Neural cell (in vitro differentiated cells): ENCODE results near the gene ZNF750. TPM values are rescaled to one million over a fixed set of nuclear protein-coding genes. Genes with fewer than 3 reads are reported as not detected.

Source experiments
- H2AFZ ChIP-seq: fragments of 200-600, 300-800 bp; sonication (generic), shearing (Covaris generic); 2 replicates; pipeline ENCODE4 v1.6.0; 2014; ENCODE audit warnings: low read depth, mild to moderate bottlenecking, antibody characterized with exemption, low read length, moderate library complexity
- H3F3A ChIP-seq: fragments of 200-600 bp; shearing (Covaris generic); 2 replicates; pipeline ENCODE4 v1.6.1; 2016; ENCODE audit warnings: mild to moderate bottlenecking, moderate library complexity, mixed read lengths, antibody characterized with exemption, low read length; ENCODE audit not compliant: insufficient read depth, poor library complexity, severe bottlenecking
- H3K27ac ChIP-seq: fragments of 200-600, 300-800 bp; sonication (generic), shearing (Covaris generic); 2 replicates; pipeline ENCODE4 v1.5.1; 2014; ENCODE audit warnings: mild to moderate bottlenecking, low read length, moderate library complexity
- H3K27me3 ChIP-seq: fragments of 300-800, 200-600 bp; sonication (generic), shearing (Covaris generic); 2 replicates; pipeline ENCODE4 v1.6.0; 2014; ENCODE audit warnings: mild to moderate bottlenecking, low read depth, low read length, moderate library complexity; ENCODE audit not compliant: insufficient read depth
- H3K36me3 ChIP-seq: fragments of 300-800, 200-600 bp; sonication (generic), shearing (Covaris generic); 2 replicates; pipeline ENCODE4 v1.5.1; 2014; ENCODE audit warnings: mild to moderate bottlenecking, antibody characterized with exemption, low read length, moderate library complexity; ENCODE audit not compliant: insufficient read depth
- H3K4me2 ChIP-seq: fragments of 300-800, 200-600 bp; sonication (generic), shearing (Covaris generic); 2 replicates; pipeline ENCODE4 v1.6.0; 2014; ENCODE audit warnings: mild to moderate bottlenecking, low read length
- H3K4me3 ChIP-seq: fragments of 300-800, 200-600 bp; sonication (generic), shearing (Covaris generic); 2 replicates; pipeline ENCODE4 v1.5.1; 2014; ENCODE audit warnings: mild to moderate bottlenecking, low read length, moderate library complexity
- H3K79me2 ChIP-seq: fragments of 200-600 bp; shearing (Covaris generic); replicated peaks from 2 replicates; pipeline ENCODE4 v1.6.0; 2014; ENCODE audit warnings: mild to moderate bottlenecking, low read length, moderate library complexity; ENCODE audit not compliant: insufficient read depth
- H3K9ac ChIP-seq: fragments of 300-800, 200-600 bp; sonication (generic), shearing (Covaris generic); 2 replicates; pipeline ENCODE4 v1.6.1; 2016; ENCODE audit warnings: mild to moderate bottlenecking, low read length, mixed read lengths
- H3K9me2 ChIP-seq: fragments of 200-600 bp; shearing (Covaris generic); 2 replicates; pipeline ENCODE4 v1.6.1; 2016; ENCODE audit warnings: mild to moderate bottlenecking, low read length, mixed read lengths; ENCODE audit not compliant: insufficient read depth
- H3K9me3 ChIP-seq: fragments of 200-600, 300-800 bp; sonication (generic), shearing (Covaris generic); 2 replicates; pipeline ENCODE4 v1.6.1; 2016; ENCODE audit warnings: mild to moderate bottlenecking, mixed run types, low read length, moderate library complexity, mixed read lengths
- H4K20me1 ChIP-seq: fragments of 200-600 bp; shearing (Covaris generic); 2 replicates; pipeline ENCODE4 v1.6.1; 2016; ENCODE audit warnings: mild to moderate bottlenecking, mixed run types; ENCODE audit not compliant: insufficient read depth
- EZH2 ChIP-seq: fragments of 200-600, 300-800 bp; shearing (Covaris generic), sonication (generic); IDR thresholded peaks from 2 replicates; pipeline ENCODE4 v1.6.1; 2014; ENCODE audit warnings: antibody characterized with exemption, low read length, borderline replicate concordance, mild to moderate bottlenecking; ENCODE audit not compliant: insufficient read depth, poor library complexity, severe bottlenecking
- MXI1 ChIP-seq: fragments of 450-650 bp; conservative IDR thresholded peaks from 2 replicates; pipeline ENCODE4 v1.6.1; 2014; ENCODE audit warnings: antibody characterized with exemption, mild to moderate bottlenecking; ENCODE audit not compliant: poor library complexity, severe bottlenecking
- POLR2AphosphoS5 ChIP-seq: IDR thresholded peaks from 2 replicates; pipeline ENCODE4 v1.6.1; 2012
- SMC3 ChIP-seq: fragments of 450-650 bp; conservative IDR thresholded peaks from 2 replicates; pipeline ENCODE4 v1.6.1; 2014; ENCODE audit warnings: antibody characterized with exemption, mild to moderate bottlenecking, moderate library complexity; ENCODE audit not compliant: poor library complexity
- TAF1 ChIP-seq: IDR thresholded peaks from 2 replicates; pipeline ENCODE4 v1.6.1; 2012; ENCODE audit warnings: low read depth
- polyA plus RNA-seq: library from polyadenylated mRNA; depleted of rRNA; stranded (reverse); fragments of >200 nt; gene quantifications from 2 replicates; pipeline ENCODE4 v1.2.3, GENCODE V29; 2014
- TF ChIP-seq, protein P1 (sequence below): fragments of 450-650 bp; IDR thresholded peaks from 2 replicates; pipeline ENCODE4 v1.5.1; 2014; ENCODE audit warnings: antibody characterized with exemption, mild to moderate bottlenecking, moderate library complexity; ENCODE audit not compliant: poor library complexity, severe bottlenecking
- TF ChIP-seq, protein P2 (sequence below): IDR thresholded peaks from 2 replicates; pipeline ENCODE4 v1.6.1; 2012; ENCODE audit warnings: borderline replicate concordance

Gene ZNF750
- polyA plus RNA-seq, 1 donor from 2014 or later: not detected

DNA sequence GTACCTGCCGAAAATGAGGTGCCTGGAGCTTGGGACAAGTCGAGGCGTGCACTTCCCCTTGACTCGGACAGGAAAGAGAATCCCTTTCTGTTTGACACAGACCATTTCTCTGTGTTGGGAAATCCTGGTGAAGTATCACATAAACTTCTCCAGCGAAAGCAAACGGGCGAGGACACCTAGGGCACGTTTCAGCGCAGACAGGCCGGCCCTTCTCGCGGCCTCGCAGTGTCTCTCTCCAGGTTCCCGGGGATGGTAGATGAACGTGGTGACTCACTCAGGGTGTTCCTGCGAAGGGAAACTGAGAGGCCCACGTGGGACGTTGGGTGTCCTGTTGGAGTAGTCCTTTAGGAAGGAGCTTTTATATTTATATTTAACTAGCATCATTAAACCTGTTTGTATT, 36.3 kb upstream of the ZNF750 start:
- Histone ChIP-seq H3K9me2 (no peaks in the 10 kb centered on the region), H3K4me3 (no peak overlapping the region), H3K4me2 (no peak overlapping the region), H3K27me3 (no peaks in the 10 kb centered on the region), H3K36me3 (no peaks in the 10 kb centered on the region), H2AFZ (no peak overlapping the region), H4K20me1 (no peaks in the 10 kb centered on the region), H3K9me3 (no peaks in the 10 kb centered on the region), H3K27ac (no peak overlapping the region), H3F3A (no peaks in the 10 kb centered on the region), H3K79me2 (no peaks in the 10 kb centered on the region), H3K9ac (no peak overlapping the region)
- no peak for TF ChIP-seq POLR2AphosphoS5
- TF ChIP-seq, protein P1, sequence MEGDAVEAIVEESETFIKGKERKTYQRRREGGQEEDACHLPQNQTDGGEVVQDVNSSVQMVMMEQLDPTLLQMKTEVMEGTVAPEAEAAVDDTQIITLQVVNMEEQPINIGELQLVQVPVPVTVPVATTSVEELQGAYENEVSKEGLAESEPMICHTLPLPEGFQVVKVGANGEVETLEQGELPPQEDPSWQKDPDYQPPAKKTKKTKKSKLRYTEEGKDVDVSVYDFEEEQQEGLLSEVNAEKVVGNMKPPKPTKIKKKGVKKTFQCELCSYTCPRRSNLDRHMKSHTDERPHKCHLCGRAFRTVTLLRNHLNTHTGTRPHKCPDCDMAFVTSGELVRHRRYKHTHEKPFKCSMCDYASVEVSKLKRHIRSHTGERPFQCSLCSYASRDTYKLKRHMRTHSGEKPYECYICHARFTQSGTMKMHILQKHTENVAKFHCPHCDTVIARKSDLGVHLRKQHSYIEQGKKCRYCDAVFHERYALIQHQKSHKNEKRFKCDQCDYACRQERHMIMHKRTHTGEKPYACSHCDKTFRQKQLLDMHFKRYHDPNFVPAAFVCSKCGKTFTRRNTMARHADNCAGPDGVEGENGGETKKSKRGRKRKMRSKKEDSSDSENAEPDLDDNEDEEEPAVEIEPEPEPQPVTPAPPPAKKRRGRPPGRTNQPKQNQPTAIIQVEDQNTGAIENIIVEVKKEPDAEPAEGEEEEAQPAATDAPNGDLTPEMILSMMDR: no peak
- TF ChIP-seq EZH2: no peak

DNA sequence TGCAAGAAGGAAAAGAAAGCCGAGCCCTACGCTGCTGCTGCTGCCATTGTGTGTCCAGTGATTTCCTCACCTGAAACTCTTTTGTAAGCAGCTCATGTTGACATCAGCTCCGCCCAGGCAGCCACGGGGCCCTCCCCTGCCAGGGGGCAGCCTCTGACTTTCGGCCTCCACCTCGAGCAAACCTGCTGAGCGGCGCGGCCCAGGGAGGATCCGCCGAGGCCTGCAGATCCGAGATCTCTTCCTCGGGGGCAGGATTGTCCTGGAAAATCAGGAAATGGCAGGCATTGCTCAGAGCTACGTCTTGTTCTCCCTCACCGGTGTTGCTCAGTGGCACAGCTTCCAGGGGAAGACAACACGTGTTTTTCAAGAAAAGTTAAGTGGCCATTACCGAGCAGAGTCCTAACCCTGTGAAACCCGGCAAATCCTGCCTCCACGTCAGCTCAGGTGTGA, 35.6 kb upstream of the ZNF750 start:
- Histone ChIP-seq H4K20me1 (no peaks in the 10 kb centered on the region), H3K9ac (no peak overlapping the region), H3K9me3 (no peaks in the 10 kb centered on the region), H2AFZ (no peak overlapping the region), H3F3A (no peaks in the 10 kb centered on the region), H3K79me2 (no peaks in the 10 kb centered on the region), H3K27ac (no peak overlapping the region), H3K4me2 (no peak overlapping the region), H3K4me3 (no peak overlapping the region), H3K9me2 (no peaks in the 10 kb centered on the region), H3K27me3 (no peaks in the 10 kb centered on the region), H3K36me3 (peaks cover 3% of the 10 kb centered on the region)
- TF ChIP-seq MXI1 (no peak), POLR2AphosphoS5 (no peak), TAF1 (no peak)

- TF ChIP-seq MXI1: no peak
- Histone ChIP-seq H3K27ac (no peak overlapping the region), H2AFZ (no peak overlapping the region), H3K9ac (no peak overlapping the region), H3K4me3 (no peak overlapping the region), H3K4me2 (no peak overlapping the region), H3K27me3 (no peaks in the 10 kb centered on the region), H3K9me3 (no peaks in the 10 kb centered on the region), H3K36me3 (peaks cover 6% of the 10 kb centered on the region), H3K79me2 (no peaks in the 10 kb centered on the region), H4K20me1 (no peaks in the 10 kb centered on the region), H3F3A (no peaks in the 10 kb centered on the region), H3K9me2 (no peaks in the 10 kb centered on the region)
Measured at GRCh38 chr17:82874011-82874835, 34.4 kb upstream of the ZNF750 start.

- Histone ChIP-seq H3K9me2 (no peaks in the 10 kb centered on the region), H3K79me2 (no peaks in the 10 kb centered on the region), H3K36me3 (peaks cover 6% of the 10 kb centered on the region), H4K20me1 (no peaks in the 10 kb centered on the region), H3K4me2 (no peak overlapping the region), H3K27ac (no peak overlapping the region), H3K27me3 (no peaks in the 10 kb centered on the region), H2AFZ (no peak overlapping the region), H3K4me3 (no peak overlapping the region), H3K9me3 (no peaks in the 10 kb centered on the region), H3F3A (no peaks in the 10 kb centered on the region), H3K9ac (no peak overlapping the region)
- TF ChIP-seq POLR2AphosphoS5 (no peak), EZH2 (no peak), MXI1 (no peak), SMC3 (no peak)
- TF ChIP-seq, protein P1: no peak
- TF ChIP-seq, protein P2, sequence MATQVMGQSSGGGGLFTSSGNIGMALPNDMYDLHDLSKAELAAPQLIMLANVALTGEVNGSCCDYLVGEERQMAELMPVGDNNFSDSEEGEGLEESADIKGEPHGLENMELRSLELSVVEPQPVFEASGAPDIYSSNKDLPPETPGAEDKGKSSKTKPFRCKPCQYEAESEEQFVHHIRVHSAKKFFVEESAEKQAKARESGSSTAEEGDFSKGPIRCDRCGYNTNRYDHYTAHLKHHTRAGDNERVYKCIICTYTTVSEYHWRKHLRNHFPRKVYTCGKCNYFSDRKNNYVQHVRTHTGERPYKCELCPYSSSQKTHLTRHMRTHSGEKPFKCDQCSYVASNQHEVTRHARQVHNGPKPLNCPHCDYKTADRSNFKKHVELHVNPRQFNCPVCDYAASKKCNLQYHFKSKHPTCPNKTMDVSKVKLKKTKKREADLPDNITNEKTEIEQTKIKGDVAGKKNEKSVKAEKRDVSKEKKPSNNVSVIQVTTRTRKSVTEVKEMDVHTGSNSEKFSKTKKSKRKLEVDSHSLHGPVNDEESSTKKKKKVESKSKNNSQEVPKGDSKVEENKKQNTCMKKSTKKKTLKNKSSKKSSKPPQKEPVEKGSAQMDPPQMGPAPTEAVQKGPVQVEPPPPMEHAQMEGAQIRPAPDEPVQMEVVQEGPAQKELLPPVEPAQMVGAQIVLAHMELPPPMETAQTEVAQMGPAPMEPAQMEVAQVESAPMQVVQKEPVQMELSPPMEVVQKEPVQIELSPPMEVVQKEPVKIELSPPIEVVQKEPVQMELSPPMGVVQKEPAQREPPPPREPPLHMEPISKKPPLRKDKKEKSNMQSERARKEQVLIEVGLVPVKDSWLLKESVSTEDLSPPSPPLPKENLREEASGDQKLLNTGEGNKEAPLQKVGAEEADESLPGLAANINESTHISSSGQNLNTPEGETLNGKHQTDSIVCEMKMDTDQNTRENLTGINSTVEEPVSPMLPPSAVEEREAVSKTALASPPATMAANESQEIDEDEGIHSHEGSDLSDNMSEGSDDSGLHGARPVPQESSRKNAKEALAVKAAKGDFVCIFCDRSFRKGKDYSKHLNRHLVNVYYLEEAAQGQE: no peak
Measured at GRCh38 chr17:82873521-82873920, 33.7 kb upstream of the ZNF750 start.
